HepG2 (cell line): ENCODE measurements around the gene HNRNPL.
"Not testable (repeated sequence)": the region's sequence is repeated elsewhere in the genome, so short reads cannot be mapped to it uniquely, and the experiment has no call there.

Source experiments
- CEBPB ChIP-seq: IDR thresholded peaks from 2 replicates; pipeline ENCODE4 v1.6.1; 2011; ENCODE audit warnings: low read depth, low read length, improper control_type of control experiment, borderline replicate concordance
- CTCF ChIP-seq: sonication (generic); formaldehyde crosslinking; IDR thresholded peaks from 2 replicates; pipeline ENCODE4 v1.5.0; 2020; ENCODE audit warnings: mild to moderate bottlenecking, missing genetic modification reagents, moderate library complexity
- TFAP4 ChIP-seq: sonication (generic); IDR thresholded peaks from 2 replicates; pipeline ENCODE4 v1.6.1; 2016; ENCODE audit warnings: low read depth, borderline replicate concordance

GRCh38 chr19:38825936-38826335 lies 23.9 kb downstream of the HNRNPL start:
- not testable (repeated sequence) for TF ChIP-seq TFAP4, CTCF, CEBPB
